NB4 (cell line): ENCODE data around the gene BID.

ENCODE experiments used
- MYC ChIP-seq: IDR thresholded peaks from 2 replicates; pipeline ENCODE4 v1.6.1; 2011; ENCODE audit warnings: low read depth, low read length
- POLR2A ChIP-seq: IDR thresholded peaks from 2 replicates; pipeline ENCODE4 v1.6.1; 2011; ENCODE audit warnings: mild to moderate bottlenecking; ENCODE audit not compliant: insufficient read length; ENCODE audit errors: extremely low read depth
- TF ChIP-seq, protein P1 (sequence below): IDR thresholded peaks from one replicate; pipeline ENCODE4 v1.5.1; 2012; ENCODE audit warnings: low read depth, low read length

- TF ChIP-seq, protein P1, sequence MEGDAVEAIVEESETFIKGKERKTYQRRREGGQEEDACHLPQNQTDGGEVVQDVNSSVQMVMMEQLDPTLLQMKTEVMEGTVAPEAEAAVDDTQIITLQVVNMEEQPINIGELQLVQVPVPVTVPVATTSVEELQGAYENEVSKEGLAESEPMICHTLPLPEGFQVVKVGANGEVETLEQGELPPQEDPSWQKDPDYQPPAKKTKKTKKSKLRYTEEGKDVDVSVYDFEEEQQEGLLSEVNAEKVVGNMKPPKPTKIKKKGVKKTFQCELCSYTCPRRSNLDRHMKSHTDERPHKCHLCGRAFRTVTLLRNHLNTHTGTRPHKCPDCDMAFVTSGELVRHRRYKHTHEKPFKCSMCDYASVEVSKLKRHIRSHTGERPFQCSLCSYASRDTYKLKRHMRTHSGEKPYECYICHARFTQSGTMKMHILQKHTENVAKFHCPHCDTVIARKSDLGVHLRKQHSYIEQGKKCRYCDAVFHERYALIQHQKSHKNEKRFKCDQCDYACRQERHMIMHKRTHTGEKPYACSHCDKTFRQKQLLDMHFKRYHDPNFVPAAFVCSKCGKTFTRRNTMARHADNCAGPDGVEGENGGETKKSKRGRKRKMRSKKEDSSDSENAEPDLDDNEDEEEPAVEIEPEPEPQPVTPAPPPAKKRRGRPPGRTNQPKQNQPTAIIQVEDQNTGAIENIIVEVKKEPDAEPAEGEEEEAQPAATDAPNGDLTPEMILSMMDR, result no peak
- TF ChIP-seq POLR2A (no peak), MYC (no peak)
These were observed 57.7 kb downstream of the BID start for GRCh38 chr22:17716529-17716928.
